Middle frontal gyrus (tissue), 1 donor: ENCODE data around the gene DLK1.

ENCODE experiments used
- DNase-seq: peaks from one replicate; pipeline ENCODE4 v3.0.0-alpha.2; 2015; ENCODE audit warnings: low spot score; ENCODE audit errors: extremely low spot score

DLK1 gene

DNA sequence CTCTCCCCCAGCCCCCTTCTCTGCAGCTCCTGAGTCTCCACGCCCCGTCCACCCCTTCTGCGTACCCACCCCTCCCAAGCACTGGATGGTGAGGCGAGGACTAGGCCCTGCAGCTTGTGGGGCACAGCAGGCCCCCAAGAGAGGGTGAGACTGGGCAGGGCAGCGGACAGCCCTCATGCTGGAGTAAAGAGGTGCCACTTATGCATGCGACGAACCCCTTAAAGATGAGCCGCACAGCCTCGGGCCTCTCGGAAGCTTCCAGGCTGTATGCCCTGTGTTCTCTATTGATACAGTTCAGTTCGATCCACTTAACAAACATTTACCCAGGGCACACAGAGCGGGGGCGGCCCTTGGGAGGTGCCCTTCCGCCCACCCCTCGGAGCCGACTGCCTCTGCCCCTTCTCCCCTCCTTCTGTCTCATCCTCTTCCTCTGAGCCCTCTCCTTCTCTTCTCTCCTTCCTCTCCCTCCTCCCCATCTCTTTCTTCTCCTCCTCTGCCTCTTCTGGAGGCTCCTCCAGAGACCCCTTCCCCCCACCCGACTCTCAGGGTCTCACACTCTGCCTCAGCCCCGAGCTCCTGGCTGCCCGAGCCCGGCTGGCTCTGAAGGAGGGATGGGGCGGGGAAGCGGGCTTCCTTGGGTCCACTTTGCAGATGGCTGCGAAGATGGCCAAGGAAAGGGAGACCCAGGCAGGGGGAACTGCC is 32.7 kb upstream of the DLK1 start:
- DNase-seq: no peak

DNA sequence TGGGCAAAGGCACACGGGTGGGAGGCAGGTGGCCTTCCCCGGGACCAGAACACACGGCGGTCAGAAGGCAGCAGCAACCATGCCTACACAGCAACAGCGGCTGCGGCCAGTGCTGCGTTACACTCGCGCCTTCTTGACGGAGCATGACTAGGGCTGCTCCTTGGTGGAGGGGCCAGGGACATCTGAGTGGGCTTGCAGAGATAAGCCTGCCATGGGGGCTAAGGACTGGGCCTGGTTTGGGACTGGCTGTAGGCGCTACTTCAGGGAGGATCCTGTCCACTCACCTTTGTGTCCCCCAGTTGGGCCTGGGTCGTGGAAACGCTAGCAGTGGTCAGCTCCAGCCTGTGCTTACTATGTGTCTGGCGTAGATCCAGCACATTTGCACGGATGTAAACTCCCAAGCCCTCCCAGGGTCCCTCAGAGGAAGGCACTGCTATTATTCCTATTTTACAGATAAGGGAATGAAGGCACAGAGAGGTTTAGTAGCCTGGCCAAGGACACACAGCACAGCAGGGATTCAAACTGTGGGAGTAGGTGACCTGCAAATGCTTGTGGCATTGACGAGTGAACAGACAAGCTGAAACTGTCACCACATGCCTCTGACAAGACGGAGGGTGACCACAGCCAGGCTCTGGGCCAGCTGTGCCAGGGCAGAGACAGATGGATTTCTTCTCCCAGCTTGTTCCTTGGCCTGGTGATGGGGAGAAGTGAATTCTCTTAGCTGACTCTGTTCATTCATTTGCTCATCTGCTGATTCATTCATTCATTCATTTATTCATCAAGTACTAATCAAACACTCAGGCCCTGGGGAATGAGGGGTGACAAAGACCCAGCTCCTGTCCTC is 31.9 kb upstream of the DLK1 start:
- no peak for DNase-seq

DNA sequence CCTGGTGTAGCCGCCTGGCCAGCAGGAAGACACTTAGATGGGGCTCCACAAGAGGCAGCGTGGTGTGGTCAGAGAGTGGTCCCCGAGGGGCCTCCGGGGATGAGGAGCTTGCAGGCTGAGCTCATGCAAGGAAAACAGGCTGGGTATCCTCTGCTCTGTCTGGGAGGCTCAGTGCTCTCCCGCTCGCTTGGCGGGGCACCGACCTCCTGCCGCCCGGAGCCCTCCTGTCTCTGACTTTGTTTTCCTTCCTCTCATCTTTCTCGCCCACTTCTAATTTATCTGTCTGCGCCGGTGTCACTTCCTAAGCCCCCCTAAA is 31.3 kb upstream of the DLK1 start:
- no peak for DNase-seq

DNA sequence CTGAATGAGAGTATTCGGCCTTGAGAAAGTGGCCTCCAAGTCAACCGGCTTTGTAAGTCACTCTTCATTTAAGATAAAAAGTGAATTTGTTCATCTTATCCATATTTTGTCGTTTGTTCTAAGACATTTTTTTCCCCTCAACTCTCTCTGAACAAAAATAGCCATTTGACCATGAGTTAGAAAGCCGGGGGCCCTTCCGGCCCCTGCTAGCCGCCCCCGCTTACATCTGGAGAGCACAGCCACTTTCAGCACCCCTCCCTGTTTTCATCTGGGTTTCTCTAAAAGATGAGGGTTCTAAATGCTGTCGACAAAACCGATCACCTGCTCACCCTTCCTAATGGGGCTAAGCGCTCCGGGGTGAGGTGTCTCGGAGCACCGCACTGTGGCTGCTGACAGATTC is 30.7 kb upstream of the DLK1 start:
- no peak for DNase-seq

DNA sequence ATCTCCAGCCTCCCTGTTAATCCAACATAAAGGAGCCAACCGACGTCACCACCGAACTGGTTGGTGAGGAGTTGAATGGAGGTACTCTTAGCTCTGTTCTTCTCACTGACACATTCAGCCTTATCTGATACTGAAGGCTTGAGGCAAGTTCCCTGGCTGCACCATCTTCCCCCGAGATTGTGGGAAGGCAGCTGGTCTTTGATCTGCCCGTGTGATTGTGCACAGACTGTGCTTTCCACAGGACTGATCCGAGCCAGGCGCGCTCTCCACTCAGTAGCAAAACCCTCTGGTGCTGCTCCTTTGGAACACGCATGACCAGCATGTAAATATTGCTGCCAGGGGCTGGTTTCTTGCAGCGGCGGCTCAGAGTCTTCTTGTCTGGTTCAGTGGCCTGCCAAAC is 30.1 kb upstream of the DLK1 start:
- DNase-seq: no peak

DNA sequence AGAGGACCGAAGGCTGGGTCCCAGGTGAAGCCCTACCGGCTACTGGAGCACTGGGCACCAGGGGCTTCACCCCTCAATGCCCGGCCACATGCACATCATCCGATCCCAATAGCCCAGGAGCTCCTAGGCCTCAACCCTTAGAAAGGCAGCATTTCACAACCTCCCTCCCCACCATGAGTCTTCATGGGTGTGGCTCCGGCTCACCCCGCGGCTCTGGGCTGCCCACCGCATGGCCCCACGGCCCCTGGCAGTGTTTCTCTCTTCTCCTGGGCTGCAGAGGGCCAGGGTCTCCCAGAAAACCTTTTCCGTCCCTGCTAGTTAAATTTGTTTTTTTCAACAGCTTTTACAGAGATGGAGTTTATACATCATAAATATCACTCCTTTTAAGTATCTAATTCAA is 28.6 kb upstream of the DLK1 start:
- DNase-seq: no peak

DNA sequence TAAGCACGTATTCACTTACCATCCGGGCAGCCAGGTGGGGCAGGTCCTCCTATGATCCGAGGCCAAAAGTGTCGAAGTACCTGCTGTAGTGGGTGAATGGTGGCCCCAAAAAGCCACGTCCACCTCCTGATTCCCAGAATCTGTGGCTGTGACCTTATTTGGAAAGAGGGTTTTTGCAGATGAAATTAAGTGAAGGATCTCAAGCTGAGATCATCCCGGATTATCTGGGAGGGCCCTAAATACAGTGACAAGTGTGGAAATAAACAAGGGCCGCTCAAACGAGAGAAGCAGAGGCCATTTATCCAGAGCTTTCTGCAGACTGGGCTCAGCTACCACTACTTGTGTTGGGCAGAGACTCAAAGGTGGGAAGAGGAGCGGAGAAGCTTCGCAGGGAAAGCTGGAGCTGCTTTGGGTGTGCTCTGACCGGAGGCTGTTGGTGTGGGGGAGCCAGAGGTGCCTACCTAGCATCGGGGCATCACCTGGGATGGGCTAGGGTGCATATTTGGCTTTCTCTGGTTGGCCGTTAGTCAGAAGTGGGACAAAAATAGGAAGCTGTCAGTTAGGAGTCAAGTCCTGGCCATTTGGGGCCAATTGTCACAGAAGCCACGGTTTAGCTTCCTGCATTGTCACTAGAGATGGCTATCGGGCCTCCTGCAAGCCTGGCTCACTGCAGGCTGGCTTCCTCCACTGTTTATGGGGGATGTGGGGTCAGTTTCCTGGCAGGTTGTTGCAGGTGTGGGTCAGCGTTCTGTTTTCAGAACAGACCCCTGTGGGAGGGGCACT is 27.8 kb upstream of the DLK1 start:
- no peak for DNase-seq

DNA sequence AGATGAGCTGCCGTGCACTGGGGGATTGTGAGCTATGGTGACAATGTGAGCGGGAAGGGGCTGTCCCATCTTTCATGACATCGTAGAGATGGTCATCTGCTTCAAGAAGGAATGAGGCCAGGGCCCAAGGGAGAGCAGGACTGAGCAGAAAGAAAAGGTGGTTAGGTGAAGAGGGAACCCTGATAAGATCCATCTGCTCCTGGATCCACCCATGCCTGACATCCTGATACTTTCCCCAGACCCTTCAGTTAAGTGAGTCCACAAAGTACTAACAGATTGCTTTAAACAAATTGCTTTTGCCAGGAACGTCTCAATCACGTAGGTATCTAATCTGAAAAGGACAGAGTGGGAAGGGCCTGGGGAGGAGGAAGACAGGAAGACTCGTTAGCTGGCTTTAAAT is 25.4 kb upstream of the DLK1 start:
- DNase-seq: no peak

DNA sequence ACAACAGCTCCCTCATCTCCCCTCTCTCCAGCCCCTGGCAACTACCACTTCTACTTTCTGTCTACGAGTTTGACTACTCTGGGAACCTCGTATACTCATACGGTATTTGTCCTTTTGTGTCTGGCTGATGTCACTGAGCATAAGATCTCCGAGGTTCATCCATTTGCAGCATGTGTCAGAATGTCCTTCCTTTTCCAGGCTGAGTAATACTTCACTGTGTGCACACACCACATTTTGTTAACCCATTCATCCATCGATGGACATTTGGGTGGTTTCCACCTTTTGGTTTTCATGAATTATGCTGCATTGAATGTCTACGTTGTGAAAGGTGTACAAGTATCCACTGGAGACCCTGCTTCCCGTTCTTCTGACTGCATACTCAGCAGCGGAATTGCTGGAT is 24.1 kb upstream of the DLK1 start:
- no peak for DNase-seq

DNA sequence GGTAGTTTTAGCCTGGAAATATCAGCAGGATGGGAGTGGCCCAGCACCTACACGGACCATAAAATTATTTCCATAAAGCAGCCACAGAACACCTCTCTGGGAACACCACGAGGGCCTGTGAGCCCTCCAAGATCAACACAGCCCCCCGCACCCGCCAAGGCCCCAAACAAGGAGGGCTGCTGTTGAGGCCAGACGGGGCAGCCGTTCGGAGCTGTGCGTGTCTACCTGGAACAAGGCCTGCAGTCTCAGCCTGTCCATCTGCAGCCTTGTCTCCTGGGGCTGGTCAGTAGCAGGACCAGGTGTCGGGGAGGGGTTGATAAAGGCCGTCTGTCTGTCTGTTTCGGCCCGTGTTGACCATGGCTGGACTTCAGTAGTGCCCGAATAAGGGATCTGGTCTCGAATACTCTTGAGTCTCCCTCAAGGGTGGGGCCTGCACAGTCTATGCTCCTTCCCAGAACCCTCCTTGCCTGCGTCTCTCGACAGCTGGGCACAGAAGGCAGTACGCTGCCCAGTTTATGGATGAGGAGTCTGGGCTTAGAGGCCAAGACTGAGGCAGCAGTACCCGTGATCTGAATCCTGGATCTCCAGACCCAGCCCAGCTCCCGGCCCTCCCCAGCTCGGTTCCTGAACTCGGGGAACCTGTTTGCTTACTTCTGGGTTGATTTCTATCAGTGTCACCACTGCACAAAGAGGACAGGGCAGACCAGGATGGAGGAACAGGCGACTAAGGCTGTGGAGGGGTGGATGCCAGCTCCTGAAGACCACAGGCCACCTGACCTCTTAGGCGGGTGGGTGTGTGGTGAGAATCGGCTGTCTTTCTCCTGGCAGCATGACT is 23.1 kb upstream of the DLK1 start:
- no peak for DNase-seq

DNA sequence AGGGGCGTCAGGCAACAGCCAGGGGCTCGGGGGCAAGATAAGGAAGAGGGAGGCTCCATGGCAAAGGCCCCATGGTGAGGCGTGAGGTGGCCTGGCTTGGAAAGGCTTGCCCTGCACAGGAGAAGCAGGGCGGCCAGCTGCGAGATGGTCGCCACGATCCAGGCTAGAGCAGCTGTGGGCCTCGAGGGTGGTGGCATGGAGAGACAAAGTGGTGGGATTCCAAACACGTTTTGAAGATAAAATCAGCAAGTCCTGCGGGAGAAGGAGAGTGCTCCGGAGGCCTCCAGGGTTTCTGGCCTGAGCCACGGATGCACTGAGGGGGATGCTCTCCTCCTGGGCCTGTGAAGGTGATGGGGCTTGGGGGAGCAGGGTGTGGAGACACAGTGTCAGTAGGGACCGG is 20.5 kb upstream of the DLK1 start:
- no peak for DNase-seq

DNA sequence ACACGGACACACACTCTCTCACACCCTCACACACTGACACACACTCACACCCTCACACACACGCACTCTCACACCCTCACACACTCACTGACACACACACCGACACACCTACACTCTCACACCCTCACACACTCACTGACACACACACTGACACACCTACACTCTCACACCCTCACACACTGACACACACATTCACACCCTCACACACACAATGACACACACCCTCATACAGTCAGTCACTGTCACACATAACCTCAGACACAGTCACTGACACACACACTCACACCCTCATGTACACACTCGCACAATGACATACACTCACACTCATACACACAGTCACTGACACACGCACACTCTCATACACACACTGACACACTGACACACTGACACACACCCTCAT is 19.8 kb upstream of the DLK1 start:
- DNase-seq: no peak

DNA sequence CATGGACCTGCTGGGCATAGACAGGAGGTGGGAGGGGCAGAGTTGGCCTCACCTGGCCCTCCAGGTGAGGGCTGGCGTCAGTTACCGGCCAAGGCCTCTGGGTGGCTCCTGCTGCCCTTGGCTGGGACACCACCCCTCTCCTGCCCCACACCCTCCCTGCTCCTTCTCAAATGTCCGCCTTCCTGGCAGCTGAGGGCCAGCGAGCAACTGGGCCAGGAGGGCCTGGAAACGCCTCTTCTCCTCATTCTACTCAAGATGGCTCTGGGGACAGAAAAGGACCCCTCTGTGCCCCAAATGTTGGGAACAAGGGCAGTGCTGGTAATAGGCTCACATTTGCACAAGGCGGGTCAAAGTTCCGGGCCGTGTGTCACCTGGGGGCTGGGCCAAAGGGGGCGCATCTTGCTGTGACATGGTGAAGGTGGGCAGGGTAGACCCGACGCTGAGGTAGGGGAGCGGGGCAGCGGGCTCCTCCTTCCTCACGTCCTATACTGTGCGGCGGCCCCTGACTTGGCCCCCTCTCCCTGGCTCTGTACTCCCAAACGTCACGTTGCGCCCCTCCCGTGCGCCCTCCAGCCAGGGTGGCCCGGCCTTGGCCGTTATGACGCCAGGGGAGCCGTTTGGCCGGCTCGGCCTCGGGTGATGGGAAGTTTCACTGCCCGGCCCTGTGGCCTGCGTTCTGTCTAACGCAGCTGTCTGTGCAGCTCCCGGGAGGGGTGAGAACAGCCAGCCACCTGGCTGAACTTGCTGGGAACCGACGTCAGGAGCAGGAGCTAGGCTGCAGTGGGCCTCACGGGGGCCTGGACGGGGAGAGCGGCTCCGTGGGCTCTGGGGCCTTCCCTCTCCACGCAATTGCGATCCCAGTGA is 18.0 kb upstream of the DLK1 start:
- no peak for DNase-seq

DNA sequence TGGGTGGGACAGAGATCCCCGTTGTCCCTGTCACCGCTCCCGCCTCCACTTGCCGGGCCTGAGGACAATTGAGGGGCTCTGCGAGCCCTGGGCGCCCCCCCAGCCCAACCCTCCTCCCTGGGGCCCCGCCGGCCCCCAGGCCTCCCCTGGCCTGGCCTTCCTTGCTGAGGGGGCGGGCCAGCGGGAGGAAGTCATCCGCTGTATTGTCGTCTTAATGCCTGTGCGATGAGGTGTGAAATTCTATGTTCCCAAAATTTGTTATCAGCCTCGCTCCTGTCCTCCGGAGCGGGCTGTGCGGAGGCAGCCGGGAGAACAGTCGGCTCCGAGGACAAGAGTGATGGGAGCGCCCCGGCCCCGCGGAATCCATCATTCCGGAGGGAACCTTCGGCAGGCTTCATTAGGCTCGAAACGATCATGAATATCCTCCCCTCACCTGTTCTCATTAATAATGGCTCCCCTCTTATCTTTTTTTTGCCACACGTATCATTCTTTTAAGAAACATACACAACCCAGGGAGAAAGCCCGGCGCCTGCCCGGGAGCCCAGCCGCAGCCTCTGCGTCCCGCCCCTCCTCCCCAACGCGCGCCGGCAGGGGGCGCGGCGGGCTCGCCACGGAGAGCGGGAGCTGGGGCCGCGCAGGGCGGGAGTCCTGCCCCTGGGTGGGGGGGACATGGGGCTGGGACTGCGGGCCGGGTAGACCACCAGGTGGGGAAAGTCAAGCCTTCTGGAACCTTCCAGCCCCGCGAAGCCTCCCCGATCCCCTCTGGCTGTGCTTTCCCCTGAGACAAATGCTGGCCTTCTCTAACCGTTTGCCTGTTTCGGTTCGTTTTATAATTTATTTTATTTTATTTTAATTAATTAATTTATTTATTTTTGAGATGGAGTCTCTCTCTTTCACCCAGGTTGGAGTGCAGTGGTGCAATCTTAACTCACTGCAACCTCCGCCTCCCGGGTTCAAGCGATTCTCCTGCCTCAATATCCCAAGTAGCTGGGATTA is 17.1 kb upstream of the DLK1 start:
- no peak for DNase-seq

DNA sequence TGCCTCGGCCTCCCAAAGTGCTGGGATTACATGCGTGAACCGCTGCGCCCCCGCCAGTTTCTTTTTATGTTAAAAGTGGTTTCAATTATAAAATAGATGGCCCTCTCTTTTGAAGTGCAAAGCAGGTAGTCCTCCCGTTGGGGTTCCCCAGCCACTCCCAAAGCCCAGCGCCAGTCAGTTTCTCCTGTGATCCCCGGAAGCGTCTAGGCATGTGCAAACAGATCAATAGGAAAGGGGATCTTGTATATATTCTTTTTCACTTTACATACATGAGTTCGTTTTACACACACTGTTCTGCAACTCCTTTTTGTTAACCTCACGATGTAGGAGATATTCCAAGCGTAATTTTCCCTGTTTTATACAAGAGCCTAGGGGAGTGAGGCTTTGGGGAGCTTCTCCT is 16.3 kb upstream of the DLK1 start:
- DNase-seq: no peak

DNA sequence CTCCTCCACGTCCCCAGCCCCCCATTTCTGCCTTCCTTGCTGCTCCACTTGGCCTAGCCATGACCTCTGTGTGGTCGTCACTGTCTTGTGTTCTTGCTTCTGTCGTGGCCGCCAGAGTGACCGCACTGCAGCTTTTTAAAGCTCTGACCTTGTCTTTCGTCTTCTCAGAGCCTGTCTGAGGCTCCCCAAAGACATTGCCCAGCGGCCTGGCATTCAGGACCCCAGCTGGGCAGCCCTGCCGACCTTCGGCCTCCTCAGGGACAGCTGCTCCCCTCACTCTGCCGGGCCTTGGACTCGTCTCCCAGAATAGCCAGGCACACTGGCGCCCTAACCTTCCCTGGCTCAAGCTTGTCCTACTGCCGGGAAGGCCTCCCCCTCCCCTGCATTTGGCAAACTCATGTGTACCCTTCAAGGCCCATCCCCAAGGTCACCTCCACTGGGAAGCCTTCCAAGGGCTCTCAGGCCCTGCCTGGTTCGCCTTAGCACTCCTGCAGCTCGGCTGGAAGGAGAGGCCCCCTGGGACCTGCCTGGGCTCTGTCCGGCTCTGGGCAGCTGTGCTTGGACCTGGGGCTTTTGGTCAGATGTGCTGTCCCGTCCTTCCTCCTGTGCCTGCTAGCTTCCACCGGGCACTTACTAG is 15.7 kb upstream of the DLK1 start:
- no peak for DNase-seq

DNA sequence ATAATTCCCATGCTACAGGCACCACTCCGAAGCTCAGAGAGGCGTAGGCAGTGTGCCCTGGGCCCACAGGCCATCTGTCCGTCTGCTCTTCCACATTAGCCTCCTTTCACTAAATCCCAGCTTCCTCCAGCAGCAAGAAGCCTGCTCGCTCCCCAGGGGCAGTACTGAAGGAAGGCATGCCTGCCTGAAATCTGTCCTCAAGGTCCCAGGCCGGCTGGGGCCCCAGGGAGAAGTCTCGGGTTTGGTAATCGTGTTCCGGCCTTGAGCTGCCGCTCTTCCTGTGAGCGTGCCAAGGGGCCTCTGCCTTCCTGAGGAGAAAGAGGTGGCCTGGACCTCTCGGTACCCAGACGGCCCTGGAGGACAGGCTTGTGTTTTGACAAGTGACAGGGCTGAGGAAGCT is 15.2 kb upstream of the DLK1 start:
- no peak for DNase-seq

DNA sequence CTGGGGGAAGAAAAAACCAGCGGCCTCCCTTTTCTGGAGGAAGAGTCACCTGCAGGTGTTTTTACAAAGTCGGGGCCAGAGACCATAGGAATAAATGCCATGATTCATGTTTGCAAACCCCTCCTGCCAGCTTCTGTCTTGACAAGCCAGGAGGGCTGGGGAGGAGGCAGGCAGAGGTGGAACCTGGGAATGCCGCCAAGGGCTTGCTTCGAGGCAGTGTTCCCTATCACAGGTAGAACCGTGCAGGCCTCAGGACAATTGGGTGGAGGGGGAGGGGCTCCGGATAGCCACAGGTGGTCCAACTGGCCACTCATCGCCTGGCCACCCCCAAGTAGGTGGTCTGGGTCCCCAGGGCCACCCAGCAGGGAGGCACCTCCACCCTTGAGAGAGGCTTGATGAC is 14.2 kb upstream of the DLK1 start:
- no peak for DNase-seq

DNA sequence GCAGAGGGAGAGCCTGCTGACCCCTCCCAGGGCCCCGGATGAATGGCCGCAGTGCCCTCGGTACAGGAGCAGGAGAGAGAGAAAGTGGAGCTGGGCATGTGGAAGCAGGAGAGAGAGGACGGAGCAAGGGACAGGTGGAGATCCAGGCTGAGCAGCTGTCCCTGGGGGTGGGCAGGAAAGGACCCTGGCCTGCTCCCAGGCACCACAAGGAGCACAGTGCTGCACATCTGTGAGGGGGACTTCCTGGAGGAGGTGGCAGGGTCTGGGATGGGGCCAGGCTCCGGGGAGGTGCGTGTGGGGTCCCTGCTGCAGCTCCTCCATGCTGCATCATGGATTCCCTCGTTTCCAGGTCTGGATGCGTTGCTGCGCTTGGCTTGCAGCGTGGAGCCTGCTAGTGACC is 13.0 kb upstream of the DLK1 start:
- DNase-seq: no peak
